Measurements from ENCODE around the gene OR2T10. TPM values are rescaled to one million over a fixed set of nuclear protein-coding genes. Genes with fewer than 3 reads are reported as not detected.

The OR2T10 gene
- polyA plus RNA-seq, 3 donors: not detected

DNA sequence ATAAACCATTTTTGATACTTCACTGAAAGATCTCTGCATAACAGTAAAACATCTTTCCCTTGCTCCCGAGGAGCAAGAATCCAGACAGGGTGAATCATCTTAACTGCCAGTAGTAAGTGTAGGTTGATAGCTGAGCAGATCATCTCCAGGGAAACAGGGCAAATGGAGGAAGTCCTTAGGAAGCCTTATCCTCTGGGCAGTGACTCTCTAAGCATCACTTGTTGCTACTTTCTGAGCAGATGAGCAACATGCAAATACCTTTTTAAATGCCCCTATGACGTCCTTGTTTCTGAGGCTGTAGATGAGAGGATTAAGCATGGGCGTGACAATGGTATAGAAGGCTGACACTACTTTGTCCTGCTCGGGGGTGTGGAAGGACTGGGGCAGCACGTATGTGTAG, 28.5 kb upstream of the OR2T10 start:
- Histone ChIP-seq H3K9me3 (replicated peaks in 1 of 2; ENCODE audit: control insufficient read depth in 1 of 2, insufficient read depth in 1 of 2, low read length in 2 of 2) (no peaks in the 10 kb centered on the region), H3K27me3 (ENCODE audit: control insufficient read depth in 2 of 2, insufficient read depth in 2 of 2, low read length in 2 of 2) (no peaks in the 10 kb centered on the region), H3K9ac (ENCODE audit: insufficient read depth, low read length, poor library complexity, severe bottlenecking) (no peak overlapping the region), H3K27ac (ENCODE audit: low read depth in 1 of 2, low read length in 2 of 2) (no peak overlapping the region), H2AFZ (ENCODE audit: insufficient read depth, low read depth, low read length, poor library complexity, severe bottlenecking) (no peak overlapping the region), H3K36me3 (replicated peaks in 1 of 2; ENCODE audit: control insufficient read depth in 1 of 2, insufficient read depth in 2 of 2, low read length in 2 of 2) (no peaks in the 10 kb centered on the region), H3K79me2 (ENCODE audit: insufficient read depth, low read length) (no peaks in the 10 kb centered on the region), H3K4me2 (replicated peaks; ENCODE audit: extremely low read depth, low read length, poor library complexity, severe bottlenecking) (no peak overlapping the region), H3K4me1 (ENCODE audit: control insufficient read depth in 1 of 2, insufficient read depth in 2 of 2, low read length in 2 of 2) (no peaks in the 10 kb centered on the region), H3K4me3 (replicated peaks in 1 of 3; ENCODE audit: low read depth in 2 of 3, low read length in 3 of 3) (no peak overlapping the region), H4K20me1 (ENCODE audit: insufficient read depth, low read length) (no peaks in the 10 kb centered on the region)
- TF ChIP-seq, protein P1, sequence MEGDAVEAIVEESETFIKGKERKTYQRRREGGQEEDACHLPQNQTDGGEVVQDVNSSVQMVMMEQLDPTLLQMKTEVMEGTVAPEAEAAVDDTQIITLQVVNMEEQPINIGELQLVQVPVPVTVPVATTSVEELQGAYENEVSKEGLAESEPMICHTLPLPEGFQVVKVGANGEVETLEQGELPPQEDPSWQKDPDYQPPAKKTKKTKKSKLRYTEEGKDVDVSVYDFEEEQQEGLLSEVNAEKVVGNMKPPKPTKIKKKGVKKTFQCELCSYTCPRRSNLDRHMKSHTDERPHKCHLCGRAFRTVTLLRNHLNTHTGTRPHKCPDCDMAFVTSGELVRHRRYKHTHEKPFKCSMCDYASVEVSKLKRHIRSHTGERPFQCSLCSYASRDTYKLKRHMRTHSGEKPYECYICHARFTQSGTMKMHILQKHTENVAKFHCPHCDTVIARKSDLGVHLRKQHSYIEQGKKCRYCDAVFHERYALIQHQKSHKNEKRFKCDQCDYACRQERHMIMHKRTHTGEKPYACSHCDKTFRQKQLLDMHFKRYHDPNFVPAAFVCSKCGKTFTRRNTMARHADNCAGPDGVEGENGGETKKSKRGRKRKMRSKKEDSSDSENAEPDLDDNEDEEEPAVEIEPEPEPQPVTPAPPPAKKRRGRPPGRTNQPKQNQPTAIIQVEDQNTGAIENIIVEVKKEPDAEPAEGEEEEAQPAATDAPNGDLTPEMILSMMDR (IDR thresholded peaks at IDR 0.05): no peak
- no peaks in the 10 kb centered on the region for H3K4me1 Mint-ChIP-seq
- WGBS (ENCODE audit: insufficient coverage): 96% methylated on average over 3 of the region's 5 CpGs
- H3K27ac Mint-ChIP-seq: no peak overlapping the region
- no peak for DNase-seq
- no peaks in the 10 kb centered on the region for H3K9me3 Mint-ChIP-seq
- H3K4me3 Mint-ChIP-seq: no peak overlapping the region
- H3K36me3 Mint-ChIP-seq: no peaks in the 10 kb centered on the region
- intact Hi-C loops (cut with micrococcal nuclease): no loop called here
- H3K27me3 Mint-ChIP-seq (ENCODE audit: low read depth in 3 of 3): no peaks in the 10 kb centered on the region

DNA sequence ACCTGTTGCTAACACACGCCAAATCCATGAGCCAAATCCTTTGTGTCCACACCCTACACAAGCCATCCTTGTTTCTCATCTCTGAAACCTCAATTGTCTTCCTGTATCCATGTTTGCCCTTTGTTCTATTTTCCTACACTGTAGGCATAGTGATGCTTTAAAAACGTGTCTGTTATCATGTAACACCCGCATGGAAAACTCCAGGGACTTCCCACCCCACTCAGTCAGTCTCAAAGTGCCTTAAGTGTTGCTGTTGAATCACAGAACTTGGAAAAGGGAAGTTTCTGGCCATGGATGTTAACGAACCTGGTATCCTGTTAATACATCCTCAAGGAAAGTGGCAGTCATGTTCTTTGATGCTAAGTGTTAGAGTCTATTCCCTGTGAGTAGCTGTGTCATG, 27.7 kb upstream of the OR2T10 start:
- H2AFZ ChIP-seq (ENCODE audit: insufficient read depth, low read depth, low read length, poor library complexity, severe bottlenecking): no peak overlapping the region
- H3K4me3 Mint-ChIP-seq: no peak overlapping the region
- H3K79me2 ChIP-seq (ENCODE audit: insufficient read depth, low read length): no peaks in the 10 kb centered on the region
- WGBS (ENCODE audit: insufficient coverage): 94% methylated on average over 1 of the region's 4 CpGs
- no peaks in the 10 kb centered on the region for H3K4me1 Mint-ChIP-seq
- no peaks in the 10 kb centered on the region for H3K4me1 ChIP-seq (ENCODE audit: control insufficient read depth in 1 of 2, insufficient read depth in 2 of 2, low read length in 2 of 2)
- TF ChIP-seq, protein P1 (IDR thresholded peaks at IDR 0.05): no peak
- no peaks in the 10 kb centered on the region for H3K9me3 ChIP-seq (replicated peaks in 1 of 2; ENCODE audit: control insufficient read depth in 1 of 2, insufficient read depth in 1 of 2, low read length in 2 of 2)
- H3K27ac ChIP-seq (ENCODE audit: low read depth in 1 of 2, low read length in 2 of 2): no peak overlapping the region
- H3K27ac Mint-ChIP-seq: no peak overlapping the region
- no peak for DNase-seq
- H3K36me3 Mint-ChIP-seq: no peaks in the 10 kb centered on the region
- no peaks in the 10 kb centered on the region for H3K27me3 Mint-ChIP-seq (ENCODE audit: low read depth in 3 of 3)
- intact Hi-C loops (cut with micrococcal nuclease): no loop called here
- H3K36me3 ChIP-seq (replicated peaks in 1 of 2; ENCODE audit: control insufficient read depth in 1 of 2, insufficient read depth in 2 of 2, low read length in 2 of 2): no peaks in the 10 kb centered on the region
- H3K4me3 ChIP-seq (replicated peaks in 1 of 3; ENCODE audit: low read depth in 2 of 3, low read length in 3 of 3): no peak overlapping the region
- no peaks in the 10 kb centered on the region for H3K9me3 Mint-ChIP-seq
- H3K4me2 ChIP-seq (replicated peaks; ENCODE audit: extremely low read depth, low read length, poor library complexity, severe bottlenecking): no peak overlapping the region
- H3K27me3 ChIP-seq (ENCODE audit: control insufficient read depth in 2 of 2, insufficient read depth in 2 of 2, low read length in 2 of 2): no peaks in the 10 kb centered on the region
- no peaks in the 10 kb centered on the region for H4K20me1 ChIP-seq (ENCODE audit: insufficient read depth, low read length)
- no peak overlapping the region for H3K9ac ChIP-seq (ENCODE audit: insufficient read depth, low read length, poor library complexity, severe bottlenecking)

All from CD14-positive monocyte (primary cell).